HUES6 (cell line): ENCODE results near the gene BRD1.

Source experiments
- H3K27ac ChIP-seq: 2 replicates; pipeline ENCODE4 v1.7.0; 2013; ENCODE audit warnings: low read depth, mild to moderate bottlenecking, low read length, inconsistent platforms
- H3K27me3 ChIP-seq: 2 replicates; pipeline ENCODE4 v1.6.1; 2013; ENCODE audit warnings: low read length; ENCODE audit not compliant: control insufficient read depth, insufficient read depth
- H3K36me3 ChIP-seq: 2 replicates; pipeline ENCODE4 v1.6.1; 2013; ENCODE audit warnings: low read length; ENCODE audit not compliant: control insufficient read depth, insufficient read depth
- H3K4me1 ChIP-seq: 2 replicates; pipeline ENCODE4 v1.6.1; 2013; ENCODE audit warnings: low read length; ENCODE audit not compliant: control insufficient read depth, insufficient read depth
- H3K4me3 ChIP-seq: 2 replicates; pipeline ENCODE4 v1.5.1; 2013; ENCODE audit warnings: low read depth, low read length
- H3K9ac ChIP-seq: one replicate; pipeline ENCODE4 v1.6.1; 2013; ENCODE audit warnings: mild to moderate bottlenecking, low read length
- H3K9me3 ChIP-seq: 2 replicates; pipeline ENCODE4 v1.6.1; 2013; ENCODE audit warnings: low read depth, low read length; ENCODE audit not compliant: control insufficient read depth, insufficient read depth

The BRD1 gene

GRCh38 chr22:49845241-49845640 is 17.6 kb upstream of the BRD1 start:
- Histone ChIP-seq H3K27ac (no peak overlapping the region), H3K27me3 (peaks cover 67% of the 10 kb centered on the region), H3K9me3 (no peaks in the 10 kb centered on the region), H3K4me1 (no peaks in the 10 kb centered on the region), H3K36me3 (no peaks in the 10 kb centered on the region), H3K9ac (no peak overlapping the region), H3K4me3 (no peak overlapping the region)

- no peak overlapping the region for H3K9ac ChIP-seq
- no peaks in the 10 kb centered on the region for H3K36me3 ChIP-seq
- peaks cover 6% of the 10 kb centered on the region; the same call in 1 of the 2 replicates for H3K27me3 ChIP-seq
- peak overlapping the region; percentile 11 for H3K4me3 ChIP-seq
- H3K4me1 ChIP-seq: peaks cover 7% of the 10 kb centered on the region
- H3K27ac ChIP-seq: no peak overlapping the region
- no peaks in the 10 kb centered on the region for H3K9me3 ChIP-seq
These were observed 11.4 kb upstream of the BRD1 start for GRCh38 chr22:49838771-49839717.

- H3K36me3 ChIP-seq: no peaks in the 10 kb centered on the region
- peaks cover 25% of the 10 kb centered on the region for H3K9me3 ChIP-seq
- no peaks in the 10 kb centered on the region for H3K4me1 ChIP-seq
- H3K27me3 ChIP-seq: no peaks in the 10 kb centered on the region
- H3K4me3 ChIP-seq: no peak overlapping the region
- no peak overlapping the region for H3K9ac ChIP-seq
- no peak overlapping the region for H3K27ac ChIP-seq
These were observed 5.8 kb upstream of the BRD1 start for GRCh38 chr22:49833340-49834007.

GRCh38 chr22:49829044-49829853 is 1.6 kb upstream of the BRD1 start:
- H3K9ac ChIP-seq: no peak overlapping the region
- peaks cover 18% of the 10 kb centered on the region for H3K4me1 ChIP-seq
- H3K36me3 ChIP-seq: peaks cover 11% of the 10 kb centered on the region
- H3K27ac ChIP-seq: no peak overlapping the region
- H3K4me3 ChIP-seq: no peak overlapping the region
- H3K27me3 ChIP-seq: no peaks in the 10 kb centered on the region
- peaks cover 25% of the 10 kb centered on the region for H3K9me3 ChIP-seq

GRCh38 chr22:49828599-49828965 is 909 bp upstream of the BRD1 start:
- no peak overlapping the region for H3K9ac ChIP-seq
- no peaks in the 10 kb centered on the region for H3K27me3 ChIP-seq
- H3K4me1 ChIP-seq: peaks cover 18% of the 10 kb centered on the region
- no peak overlapping the region for H3K4me3 ChIP-seq
- H3K27ac ChIP-seq: no peak overlapping the region
- peaks cover 25% of the 10 kb centered on the region for H3K9me3 ChIP-seq
- peaks cover 17% of the 10 kb centered on the region for H3K36me3 ChIP-seq

GRCh38 chr22:49827271-49827852 is 311 bp downstream of the BRD1 start:
- Histone ChIP-seq H3K27ac (no peak overlapping the region), H3K27me3 (no peaks in the 10 kb centered on the region), H3K4me3 (peak overlapping the region; percentile 85), H3K4me1 (peaks cover 18% of the 10 kb centered on the region), H3K36me3 (peaks cover 29% of the 10 kb centered on the region), H3K9me3 (peaks cover 25% of the 10 kb centered on the region), H3K9ac (peak overlapping the region; percentile 80)

- Histone ChIP-seq H3K9me3 (peaks cover 23% of the 10 kb centered on the region), H3K4me1 (peaks cover 18% of the 10 kb centered on the region), H3K9ac (peak overlapping the region; percentile 80), H3K27me3 (no peaks in the 10 kb centered on the region), H3K36me3 (peaks cover 34% of the 10 kb centered on the region), H3K4me3 (peak overlapping the region; percentile 85), H3K27ac (peak overlapping the region; percentile 27; the same call in 1 of the 2 replicates)
These were observed 936 bp downstream of the BRD1 start for GRCh38 chr22:49826603-49827270.

- no peaks in the 10 kb centered on the region for H3K27me3 ChIP-seq
- H3K4me3 ChIP-seq: peak overlapping the region; percentile 85
- peak overlapping the region; percentile 80 for H3K9ac ChIP-seq
- H3K4me1 ChIP-seq: peaks cover 18% of the 10 kb centered on the region
- H3K27ac ChIP-seq: 0 out of 2 replicates have a peak overlapping the region, but pooled peaks have one; percentile 27
- H3K9me3 ChIP-seq: peaks cover 17% of the 10 kb centered on the region
- H3K36me3 ChIP-seq: peaks cover 37% of the 10 kb centered on the region
These were observed 1.6 kb downstream of the BRD1 start for GRCh38 chr22:49825944-49826602.

- Histone ChIP-seq H3K9ac (no peak overlapping the region), H3K27me3 (no peaks in the 10 kb centered on the region), H3K36me3 (peaks cover 43% of the 10 kb centered on the region), H3K4me1 (peaks cover 18% of the 10 kb centered on the region), H3K4me3 (peak overlapping the region; percentile 85), H3K9me3 (peaks cover 11% of the 10 kb centered on the region), H3K27ac (no peak overlapping the region)
These were observed 2.2 kb downstream of the BRD1 start for GRCh38 chr22:49825436-49825835.

- H3K36me3 ChIP-seq: peaks cover 48% of the 10 kb centered on the region
- H3K27ac ChIP-seq: no peak overlapping the region
- H3K4me1 ChIP-seq: peaks cover 18% of the 10 kb centered on the region
- no peak overlapping the region for H3K9ac ChIP-seq
- peak overlapping the region; percentile 85; the same call in 1 of the 2 replicates for H3K4me3 ChIP-seq
- H3K9me3 ChIP-seq: peaks cover 10% of the 10 kb centered on the region
- no peaks in the 10 kb centered on the region for H3K27me3 ChIP-seq
These were observed 2.7 kb downstream of the BRD1 start for GRCh38 chr22:49824936-49825335.
